Hippocampal formation (tissue), 2 donors: ENCODE data around the gene GRIK1.
A peak's percentile ranks its signal among the peaks of the same experiment; 100 is the strongest.
"Not testable (repeated sequence)": the region's sequence is repeated elsewhere in the genome, so short reads cannot be mapped to it uniquely, and the experiment has no call there.

Experiments used
- DNase-seq, 2 donors: peaks; one replicate each; lab custom pipeline; 2025; lab: John Stamatoyannopoulos, UW

GRIK1 gene

GRCh38 chr21:29939924-29940275, at the start of gene GRIK1:
GRIK1 (minus strand) TSS chr21:29939996.
- no peak for DNase-seq

- DNase-seq: no peak
These were observed 48.0 kb upstream of the GRIK1 start for GRCh38 chr21:29987762-29988161.

- DNase-seq: no peak
These were observed 46.1 kb upstream of the GRIK1 start for GRCh38 chr21:29985866-29986265.

- no peak for DNase-seq
These were observed 39.2 kb upstream of the GRIK1 start for GRCh38 chr21:29979043-29979442.

DNA sequence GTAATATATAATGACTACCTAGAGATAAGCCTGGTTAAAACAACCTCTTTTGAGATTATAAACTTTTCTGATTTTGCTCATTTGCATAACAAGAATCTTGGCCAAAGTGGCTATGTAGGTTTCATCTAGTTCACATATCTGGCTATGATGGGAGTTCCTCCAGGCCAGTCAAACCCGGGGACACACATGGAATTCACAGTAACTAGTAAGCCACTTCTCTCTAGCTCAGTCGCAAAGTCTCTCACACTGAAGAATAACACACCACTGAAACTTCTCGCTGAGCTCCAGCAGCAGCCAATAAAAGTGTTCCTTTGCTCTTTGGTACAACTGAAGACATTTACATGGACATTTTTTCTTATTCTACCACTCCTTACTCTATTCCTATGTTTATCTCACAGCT, 36.0 kb upstream of the GRIK1 start:
- DNase-seq: no peak

DNA sequence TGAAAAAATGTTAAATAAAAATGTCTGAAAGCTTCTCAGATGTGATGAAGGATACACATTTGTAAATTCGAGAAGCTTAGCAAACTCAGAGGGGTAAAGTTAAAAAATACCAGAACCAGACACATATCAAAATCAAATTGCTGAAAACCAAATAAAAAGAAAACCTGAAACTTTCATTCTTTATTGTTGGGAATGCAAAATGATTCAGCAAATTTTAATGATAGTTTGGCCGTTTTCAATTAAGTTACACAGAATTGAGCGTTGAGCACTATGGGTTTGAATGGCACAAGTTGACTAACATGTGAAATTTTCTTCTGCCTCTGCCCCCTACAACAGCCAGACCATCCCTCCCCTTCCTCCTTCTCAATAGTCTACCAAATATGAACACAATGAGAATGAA, 33.5 kb upstream of the GRIK1 start:
- DNase-seq: no peak

GRCh38 chr21:29961291-29962027, 21.7 kb upstream of the GRIK1 start:
- DNase-seq: no peak

GRCh38 chr21:29958551-29958950, 18.8 kb upstream of the GRIK1 start:
- DNase-seq: no peak

DNA sequence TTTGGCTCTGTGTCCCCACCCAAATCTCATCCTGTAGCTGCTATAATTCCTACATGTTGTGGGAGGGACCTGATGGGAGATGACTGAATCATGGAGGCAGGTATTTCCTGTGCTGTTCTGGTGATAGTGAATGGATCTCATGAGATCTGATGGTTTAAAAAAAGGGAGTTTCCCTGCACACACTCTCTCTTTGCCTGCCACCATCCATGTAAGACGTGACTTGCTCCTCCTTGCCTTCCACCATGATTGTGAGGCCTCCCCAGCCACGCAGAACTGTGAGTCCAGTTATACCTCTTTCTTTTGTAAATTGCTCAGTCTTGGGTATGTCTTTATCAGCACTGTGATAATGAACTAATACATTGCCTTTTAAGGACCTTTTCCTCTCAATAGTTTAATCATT, 18.2 kb upstream of the GRIK1 start:
- DNase-seq: not testable (repeated sequence)

DNA sequence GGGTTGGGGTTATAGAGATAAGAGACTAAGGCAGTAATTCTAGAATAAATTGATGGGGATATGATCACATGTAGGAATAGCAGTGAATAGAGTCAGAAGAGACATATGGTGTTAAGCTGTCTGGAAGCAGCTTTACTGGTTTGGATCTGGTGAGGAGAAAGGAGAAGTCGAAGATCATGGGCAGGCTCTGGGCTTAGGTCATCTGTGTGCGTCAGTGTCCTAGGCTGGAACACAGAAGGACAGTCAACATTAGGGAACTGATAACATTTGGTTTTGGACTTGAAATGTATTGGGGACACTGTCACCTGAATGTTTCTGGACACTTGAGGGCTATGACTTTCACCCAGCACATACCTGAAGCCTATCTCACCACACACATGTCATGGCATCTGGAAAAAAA, 13.9 kb upstream of the GRIK1 start:
- DNase-seq: no peak

GRCh38 chr21:29953072-29953471, 13.3 kb upstream of the GRIK1 start:
- no peak for DNase-seq

DNA sequence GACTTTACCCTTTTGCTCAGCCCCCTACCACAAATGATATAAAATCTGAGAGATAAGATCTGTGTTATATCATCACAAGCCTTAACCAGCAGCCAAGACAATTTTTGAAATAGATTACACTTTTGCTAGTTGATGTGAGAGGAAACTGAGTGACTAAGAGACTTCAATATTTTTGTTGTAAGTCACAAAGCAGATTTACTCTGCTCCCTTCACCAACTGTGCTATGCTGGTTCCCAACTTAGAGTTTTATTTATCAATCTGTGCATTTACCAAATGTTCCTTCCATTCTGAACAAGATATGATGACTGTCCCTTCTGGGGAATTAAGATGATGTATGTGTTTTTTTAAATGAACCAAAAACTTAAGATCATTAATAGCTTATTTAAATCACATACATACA, 12.1 kb upstream of the GRIK1 start:
- no peak for DNase-seq

- no peak for DNase-seq
These were observed 10.2 kb upstream of the GRIK1 start for GRCh38 chr21:29949991-29950390.

GRCh38 chr21:29947119-29947518, 7.3 kb upstream of the GRIK1 start:
- no peak for DNase-seq

DNA sequence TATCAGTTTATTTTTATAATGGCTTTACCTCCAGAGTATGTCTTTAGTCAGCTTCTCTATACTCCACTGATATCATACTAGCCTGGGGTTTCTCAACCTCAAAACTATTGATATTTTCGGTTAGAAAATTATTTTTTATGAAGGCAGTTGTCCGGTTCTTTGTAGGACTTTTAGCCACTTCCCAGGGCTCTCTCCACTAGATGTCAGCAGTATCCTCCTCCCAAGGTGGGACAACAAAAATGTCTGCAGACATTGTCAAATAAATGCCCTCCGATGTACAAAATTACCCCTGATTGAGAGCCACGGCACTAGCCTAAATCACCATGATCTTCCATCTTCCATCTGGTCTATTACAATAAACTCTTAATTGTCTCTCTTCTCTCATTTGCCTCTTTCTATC, 4.1 kb upstream of the GRIK1 start:
- DNase-seq: no peak

DNA sequence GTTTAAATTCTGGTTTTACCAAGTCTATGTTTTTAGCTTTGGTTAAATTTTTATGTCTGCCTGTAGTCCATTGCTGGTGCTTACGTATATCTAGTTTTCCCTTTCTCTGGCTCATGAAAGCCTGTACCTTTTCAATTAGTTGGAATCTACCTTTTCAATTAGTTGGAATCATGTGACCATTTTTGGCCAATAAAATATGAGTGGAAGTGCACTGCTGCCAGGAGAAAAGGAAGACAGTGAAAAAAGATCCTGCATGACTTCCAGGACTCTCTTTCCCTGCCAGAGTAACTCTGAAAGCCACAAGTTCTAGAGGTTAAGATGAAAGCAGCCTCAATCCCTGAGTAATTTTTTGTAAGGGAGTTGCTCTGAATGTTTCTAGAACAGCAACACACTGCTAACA, 2.2 kb upstream of the GRIK1 start:
- no peak for DNase-seq

GRCh38 chr21:29940991-29941390, 1.2 kb upstream of the GRIK1 start:
- DNase-seq: no peak

DNA sequence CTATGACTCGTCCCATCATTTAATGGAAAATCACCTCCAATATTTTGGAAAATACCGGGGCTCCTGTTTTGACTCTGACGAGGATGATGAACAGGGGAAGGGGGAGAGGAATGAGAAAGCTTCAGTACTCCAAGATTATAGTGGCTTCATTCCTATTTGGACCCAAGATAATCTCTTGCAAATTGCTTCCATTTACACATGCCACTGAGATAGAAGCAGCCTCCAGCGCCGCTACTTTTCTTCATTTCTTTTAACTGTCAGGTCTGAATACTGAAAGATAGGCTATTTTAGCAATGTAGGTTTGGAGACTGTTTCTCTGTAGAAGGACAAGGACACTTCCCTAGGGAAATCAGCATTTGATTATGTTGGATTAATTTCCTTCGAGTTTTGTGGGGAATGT, 565 bp upstream of the GRIK1 start:
- no peak for DNase-seq

DNA sequence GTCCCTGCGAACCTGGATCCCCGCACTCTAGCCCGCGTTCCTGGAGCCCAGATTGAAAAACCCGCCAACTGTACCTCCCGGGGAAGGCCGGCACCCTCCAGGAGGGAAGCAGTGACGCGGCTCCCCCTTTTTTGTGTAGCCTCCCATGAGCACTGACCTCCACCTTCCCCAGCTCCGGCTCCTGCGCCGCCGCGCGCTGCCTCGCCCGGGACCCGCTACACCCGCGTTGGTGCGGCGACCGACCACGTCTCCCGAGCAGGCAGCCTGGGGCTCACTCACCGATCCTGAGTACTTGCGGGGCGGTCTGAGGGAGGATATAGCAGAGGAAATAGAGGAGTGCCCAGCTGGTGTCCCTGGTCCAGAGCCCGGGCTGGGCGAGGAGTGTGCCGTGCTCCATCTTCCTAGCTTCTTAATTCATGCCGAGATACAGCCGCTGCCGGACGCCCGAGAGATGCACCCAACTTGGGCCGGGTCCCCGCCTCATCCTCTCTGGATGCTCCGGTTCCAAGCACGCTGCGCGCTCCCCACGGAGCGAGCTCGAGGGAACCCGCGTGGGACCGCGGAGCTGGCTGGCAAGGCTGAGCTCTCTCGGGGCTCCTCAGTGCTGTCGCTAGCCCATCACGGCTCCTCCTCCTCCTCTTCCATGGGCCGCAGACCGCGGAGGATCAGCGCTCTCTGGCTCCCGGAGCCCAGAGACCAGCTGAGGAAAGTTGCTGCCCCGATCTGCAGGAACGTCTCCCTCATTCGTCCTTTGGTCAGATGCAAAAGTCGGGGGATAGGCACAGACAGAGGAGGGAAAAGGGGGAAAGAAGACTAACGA, 482 bp downstream of the GRIK1 start:
- DNase-seq: peak in 1 of 2 donors; percentile 29

DNA sequence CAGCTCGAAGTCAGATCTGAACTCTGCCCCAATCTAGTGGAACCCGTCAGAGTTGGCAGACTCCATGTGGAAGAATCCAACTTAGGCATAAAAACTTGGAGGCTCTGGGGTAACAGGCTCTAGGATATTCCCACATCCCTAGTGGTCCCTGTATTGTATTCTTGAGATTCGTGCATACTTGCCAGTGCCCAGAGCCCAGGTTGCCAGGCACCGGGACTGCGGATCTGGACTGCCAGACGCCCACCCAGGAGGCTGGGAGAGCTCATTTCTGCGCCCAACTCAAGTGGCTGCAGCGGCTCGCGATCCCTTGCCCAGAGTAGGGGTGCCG, 1.1 kb downstream of the GRIK1 start:
- DNase-seq: no peak

- no peak for DNase-seq
These were observed 6.7 kb downstream of the GRIK1 start for GRCh38 chr21:29933088-29933487.

DNA sequence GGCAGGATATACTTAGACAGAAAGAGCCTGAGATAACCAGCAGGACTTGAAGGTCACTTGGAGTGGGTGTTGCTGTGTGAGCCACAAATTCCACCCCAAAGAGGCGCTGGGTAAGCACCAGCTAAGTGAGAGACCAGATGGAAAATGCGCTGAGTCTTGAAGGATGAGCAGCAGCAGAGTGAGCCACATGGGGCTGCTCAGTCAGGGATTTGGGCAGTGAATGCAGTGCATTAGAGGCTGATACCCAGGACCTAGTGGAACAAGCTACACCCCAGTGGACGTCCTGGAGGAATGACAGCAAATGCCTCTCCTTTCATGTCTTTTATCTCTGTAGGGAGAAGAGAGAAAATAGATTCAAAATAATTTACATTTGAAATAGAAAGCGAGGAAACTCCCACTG, 11.3 kb downstream of the GRIK1 start:
- no peak for DNase-seq

GRCh38 chr21:29920938-29921337, 18.9 kb downstream of the GRIK1 start:
- DNase-seq: no peak

DNA sequence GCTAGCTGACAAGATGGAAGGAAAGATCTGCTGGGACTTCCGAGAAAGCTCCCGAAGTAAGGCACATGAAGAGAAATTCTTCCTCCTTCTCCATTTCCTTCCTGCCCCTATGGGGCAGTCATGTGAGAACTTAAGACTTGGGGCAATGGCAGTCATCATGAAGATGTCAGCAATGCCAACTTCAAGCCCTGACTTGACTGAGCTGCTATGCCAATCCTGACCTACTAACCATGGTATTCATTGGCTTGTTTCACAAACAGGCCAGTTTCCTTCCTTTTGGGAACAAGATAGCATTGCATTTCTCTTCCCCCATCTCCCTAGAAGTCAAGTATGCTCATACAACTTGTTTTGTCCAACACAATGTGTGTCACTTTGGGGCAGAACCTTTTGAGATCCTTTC, 25.5 kb downstream of the GRIK1 start:
- DNase-seq: no peak
